Astrocyte (in vitro differentiated cells and primary cell): ENCODE results near the gene DPP8.

Source experiments
- CTCF ChIP-seq: IDR thresholded peaks from 2 replicates; pipeline ENCODE4 v1.5.1; 2011; ENCODE audit warnings: low read depth, mild to moderate bottlenecking, inconsistent platforms, low read length, moderate library complexity; ENCODE audit not compliant: insufficient read depth
- EZH2 ChIP-seq: IDR thresholded peaks from 2 replicates; pipeline ENCODE4 v1.6.1; 2012; ENCODE audit warnings: mild to moderate bottlenecking, low read length, inconsistent platforms; ENCODE audit not compliant: insufficient read depth

DNA sequence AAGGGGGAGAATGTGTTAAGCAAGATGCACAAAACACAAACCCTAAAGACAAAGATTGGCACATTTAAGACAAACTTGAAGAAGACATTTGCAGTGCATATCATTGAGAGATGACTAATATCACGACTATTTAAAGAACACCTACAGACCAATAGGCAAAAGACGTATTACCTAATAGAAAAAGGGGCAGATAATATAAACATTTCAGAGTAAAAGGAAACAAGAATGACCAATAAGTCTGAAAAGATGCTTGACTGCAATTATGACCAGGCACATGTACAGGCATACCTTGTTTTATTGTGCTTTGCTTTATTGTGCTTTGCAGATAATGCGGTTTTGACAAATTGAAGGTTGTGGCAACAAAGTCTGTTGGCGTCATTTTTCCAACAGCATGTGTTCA is 17.7 kb upstream of the DPP8 start:
- no peak for TF ChIP-seq EZH2
- no peak for TF ChIP-seq CTCF
